Adrenal gland (tissue), 12 donors: ENCODE data around the gene SLC4A5. TPM values are rescaled to one million over a fixed set of nuclear protein-coding genes. Genes with fewer than 3 reads are reported as not detected.
A peak's percentile ranks its signal among the peaks of the same experiment; 100 is the strongest.

Experiments used
- DNase-seq, 7 donors: peaks; one replicate each; pipeline ENCODE4 v3.0.0-alpha.2; 2019 to 2020
- H3K27ac ChIP-seq, 5 donors: fragments of 200-600 bp; sonication (generic) in 4 of 5; 1 replicate in 3 of 5; 2 replicates in 2 of 5; pipeline versions ENCODE4 v1.5.1 to v1.8.0; 2016 to 2020; ENCODE audit warnings: mild to moderate bottlenecking in 1 of 5
- H3K27me3 ChIP-seq: fragments of 200-600 bp; 2 replicates; pipeline ENCODE4 v1.8.0; 2021
- H3K36me3 ChIP-seq, 2 donors: fragments of 200-600 bp; replicated peaks in 1 of 2; 1 replicate in 1 of 2; 2 replicates in 1 of 2; pipeline versions ENCODE4 v1.5.1 to v1.8.0; 2018 to 2022
- H3K4me1 ChIP-seq, 2 donors: fragments of 200-600 bp; replicated peaks in 1 of 2; 1 replicate in 1 of 2; 2 replicates in 1 of 2; pipeline versions ENCODE4 v1.5.1 to v1.8.0; 2018 to 2021
- H3K4me3 ChIP-seq, 4 donors: fragments of 200-600 bp; sonication (generic) in 3 of 4; one replicate each; pipeline ENCODE4 v1.5.1; 2016 to 2018
- H3K9me3 ChIP-seq, 3 donors: fragments of 200-600 bp; sonication (generic) in 1 of 3; replicated peaks in 1 of 3; 1 replicate in 2 of 3; 2 replicates in 1 of 3; pipeline versions ENCODE4 v1.5.1 to v1.8.0; 2016 to 2021
- CTCF ChIP-seq, 6 experiments: fragments of 450-650 bp in 4 of 6; fragments of 200-600 bp in 2 of 6; sonication (generic) in 1 of 6; IDR thresholded peaks; 1 replicate in 5 of 6; 2 replicates in 1 of 6; pipeline versions ENCODE4 v1.5.1 to v1.8.0; 2016 to 2021; ENCODE audit warnings: antibody characterized with exemption in 6 of 6, mild to moderate bottlenecking in 2 of 6, moderate library complexity in 1 of 6
- POLR2A ChIP-seq, 2 donors: fragments of 450-650 bp; IDR thresholded peaks; one replicate each; pipeline ENCODE4 v1.6.1; 2017; ENCODE audit warnings: antibody characterized with exemption in 2 of 2, mild to moderate bottlenecking in 2 of 2, moderate library complexity in 1 of 2
- WGBS, 4 donors: extraction: QIAGEN DNeasy Blood & Tissue Kit in 2 of 4; methylation state at CpG; one replicate each; pipeline versions ENCODE4 v1.1.5 to v1.1.7; 2013 to 2017; 5-methylcytosine and 5-hydroxymethylcytosine counted together
- intact Hi-C, 2 donors: fragments of 100-400 bp; cut with DNase I; formaldehyde crosslinking; loops; one replicate each; pipeline versions ENCODE4 v1.14.1 to v1.15.0; 2022 to 2023
- polyA plus RNA-seq, 3 donors: library from polyadenylated mRNA; stranded (reverse); fragments of 200-250 nt in 2 of 3; fragments of 350-450 nt in 1 of 3; fragmentation: Illumina TruSeq in 1 of 3; extraction: RNeasy Lipid Tissue Mini Kit (QIAGEN cat#74804) in 1 of 3; gene quantifications; one replicate each; pipeline ENCODE4 v1.2.3, GENCODE V29; 2013 to 2014
- total RNA-seq, 9 donors: library from RNA; depleted of rRNA in 4 of 9; stranded (reverse); fragments of >200 nt in 4 of 9; fragments of 120-200 nt in 1 of 9; fragmentation: NEBNext Ultra II Directional in 1 of 9; extraction: Animal tissue kit (Norgen Biotek cat#: 25700) in 1 of 9; gene quantifications; one replicate each; pipeline versions ENCODE4 v1.1.0 to v1.2.4, GENCODE V29; 2013 to 2023
- donor health status: healthy with polysubstance abuse.
- donor health status: Bipolar disorder and iron deficiency.
- donor health status: DM: yes; HTN: yes; CAD: no.
- donor health status: DM: no; HTN: no; CAD: no.
- donor health status: DM: no; HTN: no; CAD: no.
- donor health status: DM: yes; HTN: yes; CAD: no.

SLC4A5 gene
- total and polyA plus RNA-seq, 12 donors = 0.14 to 2.7 (median 0.74) TPM; not detected in 1

- Histone ChIP-seq H3K4me1 (peaks cover 0 to 24% of the 10 kb centered on the region in 2 donors), H3K27me3 (no peaks in the 10 kb centered on the region), H3K9me3 (no peaks in the 10 kb centered on the region), H3K27ac (peak overlapping the region in 1 of 5 donors; percentile 62), H3K36me3 (peaks cover 0 to 51% of the 10 kb centered on the region in 2 donors), H3K4me3 (no peak overlapping the region)
- peak in 6 of 7 donors; percentile 38 to 76 (median 52) for DNase-seq
- 62 to 73% (median 69%) methylated on average over 5 of the region's 5 CpGs for WGBS, 4 donors
- intact Hi-C loops = no loop called here
- no peak for TF ChIP-seq POLR2A (IDR thresholded peaks at IDR 0.05)
- TF ChIP-seq CTCF (IDR thresholded peaks at IDR 0.05) = no peak
Observed at GRCh38 chr2:74373221-74373676, 30.0 kb upstream of the SLC4A5 start.

GRCh38 chr2:74372674-74373073 lies 29.5 kb upstream of the SLC4A5 start:
- no peaks in the 10 kb centered on the region for H3K9me3 ChIP-seq
- intact Hi-C loops = no loop called here
- no peaks in the 10 kb centered on the region for H3K27me3 ChIP-seq
- H3K4me3 ChIP-seq = no peak overlapping the region
- 82 to 90% (median 90%) methylated on average over 6 of the region's 6 CpGs for WGBS, 4 donors
- peak overlapping the region in 1 of 5 donors; percentile 62 for H3K27ac ChIP-seq
- H3K4me1 ChIP-seq = peaks cover 0 to 24% of the 10 kb centered on the region in 2 donors
- peaks cover 0 to 53% of the 10 kb centered on the region in 2 donors for H3K36me3 ChIP-seq
- no peak for DNase-seq
- TF ChIP-seq POLR2A (IDR thresholded peaks at IDR 0.05) (no peak), CTCF (IDR thresholded peaks at IDR 0.05) (no peak)

- Histone ChIP-seq H3K36me3 (peaks cover 0 to 53% of the 10 kb centered on the region in 2 donors), H3K27ac (no peak overlapping the region), H3K9me3 (no peaks in the 10 kb centered on the region), H3K27me3 (no peaks in the 10 kb centered on the region), H3K4me3 (no peak overlapping the region), H3K4me1 (peaks cover 0 to 24% of the 10 kb centered on the region in 2 donors)
- no peak for TF ChIP-seq POLR2A (IDR thresholded peaks at IDR 0.05)
- no peak for TF ChIP-seq CTCF (IDR thresholded peaks at IDR 0.05)
- no peak for DNase-seq
- 96 to 98% (median 97%) methylated on average over 7 to 9 of the region's 9 CpGs for WGBS, 4 donors
- intact Hi-C loops = no loop called here
Observed at GRCh38 chr2:74371421-74371820, 28.2 kb upstream of the SLC4A5 start.

- no peak for DNase-seq
- Histone ChIP-seq H3K4me3 (no peak overlapping the region), H3K9me3 (no peaks in the 10 kb centered on the region), H3K27ac (no peak overlapping the region), H3K27me3 (no peaks in the 10 kb centered on the region), H3K4me1 (peaks cover 0 to 21% of the 10 kb centered on the region in 2 donors), H3K36me3 (peaks cover 0 to 66% of the 10 kb centered on the region in 2 donors)
- intact Hi-C loops = no loop called here
- no peak for TF ChIP-seq POLR2A (IDR thresholded peaks at IDR 0.05)
- no peak for TF ChIP-seq CTCF (IDR thresholded peaks at IDR 0.05)
- WGBS, 4 donors = 94 to 96% (median 95%) methylated on average over 7 of the region's 7 CpGs
Observed at GRCh38 chr2:74369976-74370375, 26.8 kb upstream of the SLC4A5 start.
